Body of pancreas (tissue), 4 donors: ENCODE data around the gene GJD4. TPM values are rescaled to one million over a fixed set of nuclear protein-coding genes. Genes with fewer than 3 reads are reported as not detected.

Source experiments
- ATAC-seq: fragments of 150-250 bp; one replicate; pipeline ENCODE4 v1.9.1; 2016
- DNase-seq, 4 donors: peaks; one replicate each; pipeline ENCODE4 v3.0.0-alpha.2; 2019
- H3K27ac ChIP-seq, 4 donors: fragments of 200-600 bp; sonication (generic); 1 replicate in 3 of 4; 2 replicates in 1 of 4; pipeline versions ENCODE4 v1.5.1 to v1.6.1; 2016 to 2019; ENCODE audit warnings: mild to moderate bottlenecking in 1 of 4, mixed read lengths in 1 of 4, moderate library complexity in 1 of 4
- H3K27me3 ChIP-seq, 2 donors: fragments of 200-600 bp; sonication (generic); one replicate each; pipeline ENCODE4 v1.6.0; 2016; ENCODE audit warnings: mild to moderate bottlenecking in 1 of 2
- H3K36me3 ChIP-seq, 2 donors: fragments of 200-600 bp; sonication (generic); replicated peaks in 1 of 2; 2 replicates each; pipeline ENCODE4 v1.5.1; 2016; ENCODE audit warnings: low read depth in 2 of 2; ENCODE audit not compliant: insufficient read depth in 1 of 2
- H3K4me1 ChIP-seq: fragments of 200-600 bp; sonication (generic); one replicate; pipeline ENCODE4 v1.6.0; 2016
- H3K4me3 ChIP-seq, 2 donors: fragments of 200-600 bp; sonication (generic); 1 replicate in 1 of 2; 2 replicates in 1 of 2; pipeline ENCODE4 v1.5.1; 2016 to 2019
- H3K9me3 ChIP-seq, 3 donors: fragments of 200-600 bp; sonication (generic); 1 replicate in 2 of 3; 2 replicates in 1 of 3; pipeline ENCODE4 v1.5.1; 2016
- POLR2A ChIP-seq, 3 donors: fragments of 450-650 bp; IDR thresholded peaks; one replicate each; pipeline ENCODE4 v1.6.1; 2016; ENCODE audit warnings: antibody characterized with exemption in 3 of 3, mild to moderate bottlenecking in 2 of 3
- WGBS, 2 donors: methylation state at CpG; one replicate each; pipeline ENCODE4 v1.1.5; 2017; 5-methylcytosine and 5-hydroxymethylcytosine counted together
- intact Hi-C: fragments of 100-400 bp; cut with DNase I; formaldehyde crosslinking; loops from one replicate; pipeline ENCODE4 v1.15.1; 2023
- total RNA-seq, 2 donors: library from RNA; depleted of rRNA; stranded (reverse); fragments of >200 nt; gene quantifications; one replicate each; pipeline ENCODE4 v1.1.0, GENCODE V29; 2016
- TF ChIP-seq, protein P1 (sequence below), 7 experiments: fragments of 450-650 bp in 4 of 7; fragments of 200-600 bp in 3 of 7; sonication (generic) in 3 of 7; IDR thresholded peaks; one replicate each; pipeline ENCODE4 v1.5.1; 2016 to 2019; ENCODE audit warnings: antibody characterized with exemption in 7 of 7

The GJD4 gene
- total RNA-seq, 2 donors from 2014 or later, result not detected

- no peaks in the 10 kb centered on the region for H3K27me3 ChIP-seq
- H3K4me1 ChIP-seq, result peaks cover 18% of the 10 kb centered on the region
- H3K9me3 ChIP-seq, result no peaks in the 10 kb centered on the region
- intact Hi-C loops, result loop anchor here (5.0 kb wide), 1 partner anchor 1137 kb away; no protein-coding TSS in a partner anchor
- no peaks in the 10 kb centered on the region for H3K36me3 ChIP-seq
- DNase-seq (peak; percentile 31 to 42 (median 36)), ATAC-seq (no peak)
- H3K27ac ChIP-seq, result peak overlapping the region in 3 of 4 donors; percentile 56 to 71 (median 56)
- WGBS, 2 donors, result 23 to 83% methylated on average over 15 to 73 of the region's 83 CpGs
- no peak for TF ChIP-seq POLR2A (IDR thresholded peaks at IDR 0.05)
- TF ChIP-seq, protein P1, sequence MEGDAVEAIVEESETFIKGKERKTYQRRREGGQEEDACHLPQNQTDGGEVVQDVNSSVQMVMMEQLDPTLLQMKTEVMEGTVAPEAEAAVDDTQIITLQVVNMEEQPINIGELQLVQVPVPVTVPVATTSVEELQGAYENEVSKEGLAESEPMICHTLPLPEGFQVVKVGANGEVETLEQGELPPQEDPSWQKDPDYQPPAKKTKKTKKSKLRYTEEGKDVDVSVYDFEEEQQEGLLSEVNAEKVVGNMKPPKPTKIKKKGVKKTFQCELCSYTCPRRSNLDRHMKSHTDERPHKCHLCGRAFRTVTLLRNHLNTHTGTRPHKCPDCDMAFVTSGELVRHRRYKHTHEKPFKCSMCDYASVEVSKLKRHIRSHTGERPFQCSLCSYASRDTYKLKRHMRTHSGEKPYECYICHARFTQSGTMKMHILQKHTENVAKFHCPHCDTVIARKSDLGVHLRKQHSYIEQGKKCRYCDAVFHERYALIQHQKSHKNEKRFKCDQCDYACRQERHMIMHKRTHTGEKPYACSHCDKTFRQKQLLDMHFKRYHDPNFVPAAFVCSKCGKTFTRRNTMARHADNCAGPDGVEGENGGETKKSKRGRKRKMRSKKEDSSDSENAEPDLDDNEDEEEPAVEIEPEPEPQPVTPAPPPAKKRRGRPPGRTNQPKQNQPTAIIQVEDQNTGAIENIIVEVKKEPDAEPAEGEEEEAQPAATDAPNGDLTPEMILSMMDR (IDR thresholded peaks at IDR 0.05), result peak in 2 of 7 experiments; percentile 16 to 24
- no peak overlapping the region for H3K4me3 ChIP-seq
Observed at GRCh38 chr10:35639728-35640401, 34.7 kb downstream of the GJD4 start.

- peak; percentile 34 for ATAC-seq
- intact Hi-C loops, result no loop called here
- peak; percentile 71 to 81 (median 72) for DNase-seq
- Histone ChIP-seq H3K9me3 (no peaks in the 10 kb centered on the region), H3K27me3 (no peaks in the 10 kb centered on the region), H3K27ac (peak overlapping the region in 3 of 4 donors; percentile 56 to 71 (median 56)), H3K4me3 (no peak overlapping the region), H3K36me3 (no peaks in the 10 kb centered on the region), H3K4me1 (peaks cover 18% of the 10 kb centered on the region)
- WGBS, 2 donors, result 1% methylated on average over 48 of the region's 53 CpGs; no CpG with 5 or more reads in 1 of the 2 donors
- TF ChIP-seq POLR2A (IDR thresholded peaks at IDR 0.05), result no peak
- TF ChIP-seq, protein P1 (IDR thresholded peaks at IDR 0.05), result peak; percentile 27 to 82 (median 44)
Observed at GRCh38 chr10:35640474-35640873, 35.3 kb downstream of the GJD4 start.

DNA sequence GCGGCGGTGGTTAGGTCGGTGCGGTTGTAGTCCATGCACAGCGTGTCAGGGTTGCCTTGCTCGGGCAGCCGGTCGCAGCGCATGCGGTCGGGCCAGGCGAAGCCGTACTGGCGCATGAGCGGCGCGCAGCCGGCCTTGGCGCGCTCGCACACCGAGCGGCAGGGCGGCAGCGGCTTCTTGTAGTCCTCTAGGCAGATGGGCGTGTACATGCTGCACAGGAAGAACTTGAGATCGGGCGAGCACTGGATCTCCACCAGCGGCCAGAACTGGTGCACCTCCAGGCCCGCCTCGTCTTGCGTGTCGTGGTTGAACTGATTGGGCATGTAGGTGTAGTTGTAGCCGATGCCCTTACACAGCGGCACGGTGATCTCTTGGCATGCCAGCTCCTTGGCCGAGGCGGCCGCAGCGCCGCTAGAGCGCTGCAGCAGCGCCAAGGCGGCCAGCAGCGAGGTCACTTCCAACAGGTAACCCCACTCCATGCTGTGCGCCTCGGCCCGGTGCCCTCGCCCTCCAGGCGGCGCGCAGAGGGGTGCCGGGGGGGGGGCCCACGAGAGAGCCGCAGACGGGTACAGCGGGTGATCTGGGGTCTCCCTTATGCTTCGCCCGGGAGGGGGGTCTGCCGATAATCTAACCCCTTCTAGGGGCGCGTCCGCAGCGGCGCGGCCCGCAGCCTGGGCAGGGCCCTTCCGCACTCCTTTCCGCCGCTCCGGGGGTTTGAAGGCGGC, 36.0 kb downstream of the GJD4 start:
- ATAC-seq, result peak; percentile 48
- TF ChIP-seq POLR2A (IDR thresholded peaks at IDR 0.05), result peak; percentile 32 to 55 (median 48)
- TF ChIP-seq, protein P1 (IDR thresholded peaks at IDR 0.05), result peak in 1 of 7 experiments; percentile 2
- no peaks in the 10 kb centered on the region for H3K27me3 ChIP-seq
- H3K27ac ChIP-seq, result peak overlapping the region; percentile 70 to 96 (median 95)
- no peaks in the 10 kb centered on the region for H3K36me3 ChIP-seq
- H3K9me3 ChIP-seq, result no peaks in the 10 kb centered on the region
- DNase-seq, result peak; percentile 72 to 80 (median 78)
- H3K4me3 ChIP-seq, result peak overlapping the region; percentile 70 to 83
- intact Hi-C loops, result no loop called here
- H3K4me1 ChIP-seq, result peaks cover 18% of the 10 kb centered on the region
- 2% methylated on average over 72 of the region's 72 CpGs; no CpG with 5 or more reads in 1 of the 2 donors for WGBS, 2 donors

DNA sequence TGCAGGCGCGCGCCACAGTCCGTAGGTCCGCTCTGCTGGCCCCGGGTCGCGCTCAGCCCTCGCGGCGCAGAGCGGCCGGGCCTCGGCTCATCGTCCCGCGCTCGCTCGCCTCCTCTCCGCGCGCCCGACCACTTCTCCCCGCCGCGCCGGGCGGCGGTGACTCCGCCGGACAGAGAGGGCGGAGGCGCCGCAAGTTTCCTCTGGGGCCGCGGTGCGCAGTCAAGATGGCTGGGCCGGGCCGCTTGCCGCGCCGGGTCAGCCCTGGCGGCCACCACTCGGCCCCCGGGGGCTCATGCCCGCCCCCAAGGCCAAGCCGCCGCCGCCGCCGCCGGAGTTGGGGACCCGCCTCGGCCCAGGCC, 36.5 kb downstream of the GJD4 start:
- Histone ChIP-seq H3K9me3 (no peaks in the 10 kb centered on the region), H3K27me3 (no peaks in the 10 kb centered on the region), H3K4me1 (peaks cover 18% of the 10 kb centered on the region), H3K27ac (peak overlapping the region; percentile 70 to 96 (median 95)), H3K36me3 (no peaks in the 10 kb centered on the region), H3K4me3 (peak overlapping the region; percentile 70 to 83)
- 0% methylated on average over 54 of the region's 54 CpGs; no CpG with 5 or more reads in 1 of the 2 donors for WGBS, 2 donors
- ATAC-seq, result peak; percentile 24
- intact Hi-C loops, result no loop called here
- no peak for DNase-seq
- no peak for TF ChIP-seq POLR2A (IDR thresholded peaks at IDR 0.05)
- TF ChIP-seq, protein P1 (IDR thresholded peaks at IDR 0.05), result no peak
